ENCODE results near the gene SMAD2. TPM values are rescaled to one million over a fixed set of nuclear protein-coding genes. Genes with fewer than 3 reads are reported as not detected.

Gene SMAD2
- total RNA-seq, 1 experiment from 2014 or later: 121 TPM

DNA sequence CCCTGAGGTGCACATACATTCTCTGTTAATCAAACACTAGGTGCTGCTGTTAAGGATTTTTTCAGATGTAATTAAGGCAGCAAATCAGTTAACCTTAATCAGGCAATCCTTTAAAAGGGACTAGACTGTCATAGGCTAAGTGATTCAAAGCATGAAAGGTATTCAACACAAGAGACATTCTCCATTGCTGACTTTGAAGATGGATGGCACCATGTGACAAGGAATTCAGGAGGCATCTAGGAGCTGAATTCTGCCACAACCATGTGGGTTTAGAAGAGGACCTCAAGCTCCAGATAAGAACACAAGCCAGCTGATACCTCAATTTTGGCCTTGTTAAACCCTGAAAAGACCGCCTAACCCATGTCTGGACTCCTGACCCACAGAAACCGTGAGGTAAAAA, 84.0 kb downstream of the SMAD2 start:
- H3K4me3 Mint-ChIP-seq: no peak overlapping the region
- H3K27me3 ChIP-seq (ENCODE audit: insufficient read depth, low read length): no peaks in the 10 kb centered on the region
- H3K36me3 Mint-ChIP-seq (ENCODE audit: insufficient read depth in 1 of 3, low read depth in 3 of 3): peaks cover 19 to 64% (median 62%) of the 10 kb centered on the region in 3 experiments; a peak in 6 of 7 replicates
- no peaks in the 10 kb centered on the region for H3K4me1 Mint-ChIP-seq
- TF ChIP-seq, protein P1, sequence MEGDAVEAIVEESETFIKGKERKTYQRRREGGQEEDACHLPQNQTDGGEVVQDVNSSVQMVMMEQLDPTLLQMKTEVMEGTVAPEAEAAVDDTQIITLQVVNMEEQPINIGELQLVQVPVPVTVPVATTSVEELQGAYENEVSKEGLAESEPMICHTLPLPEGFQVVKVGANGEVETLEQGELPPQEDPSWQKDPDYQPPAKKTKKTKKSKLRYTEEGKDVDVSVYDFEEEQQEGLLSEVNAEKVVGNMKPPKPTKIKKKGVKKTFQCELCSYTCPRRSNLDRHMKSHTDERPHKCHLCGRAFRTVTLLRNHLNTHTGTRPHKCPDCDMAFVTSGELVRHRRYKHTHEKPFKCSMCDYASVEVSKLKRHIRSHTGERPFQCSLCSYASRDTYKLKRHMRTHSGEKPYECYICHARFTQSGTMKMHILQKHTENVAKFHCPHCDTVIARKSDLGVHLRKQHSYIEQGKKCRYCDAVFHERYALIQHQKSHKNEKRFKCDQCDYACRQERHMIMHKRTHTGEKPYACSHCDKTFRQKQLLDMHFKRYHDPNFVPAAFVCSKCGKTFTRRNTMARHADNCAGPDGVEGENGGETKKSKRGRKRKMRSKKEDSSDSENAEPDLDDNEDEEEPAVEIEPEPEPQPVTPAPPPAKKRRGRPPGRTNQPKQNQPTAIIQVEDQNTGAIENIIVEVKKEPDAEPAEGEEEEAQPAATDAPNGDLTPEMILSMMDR (conservative IDR thresholded peaks at IDR 0.05): no peak
- no peaks in the 10 kb centered on the region for H3K9me3 Mint-ChIP-seq
- H3K56ac ChIP-seq (ENCODE audit: insufficient read length, low read depth, low read length): no peak overlapping the region
- H2BK15ac ChIP-seq (ENCODE audit: low read depth, low read length): no peak overlapping the region
- no peak overlapping the region for H2BK5ac ChIP-seq (ENCODE audit: insufficient read length, low read length)
- no peak overlapping the region for H3K18ac ChIP-seq (ENCODE audit: insufficient read length, low read depth, low read length)
- H4K8ac ChIP-seq (replicated peaks; ENCODE audit: insufficient read length, low read depth, low read length): no peak overlapping the region
- no peaks in the 10 kb centered on the region for H3K23me2 ChIP-seq (ENCODE audit: insufficient read length, low read depth, low read length, poor library complexity, severe bottlenecking)
- H2AK5ac ChIP-seq (ENCODE audit: insufficient read length, low read length): no peak overlapping the region
- no peak for DNase-seq
- H3T11ph ChIP-seq (ENCODE audit: low read length): no peak overlapping the region
- H2BK12ac ChIP-seq (ENCODE audit: insufficient read length, low read depth, low read length): no peak overlapping the region
- no peaks in the 10 kb centered on the region for H3K9me3 ChIP-seq (ENCODE audit: control insufficient read depth, low read depth, low read length)
- no CpG with 5 or more reads among the region's 2 CpGs for WGBS (ENCODE audit: extremely low coverage, insufficient read length, low lambda C conversion rate)
- no peak overlapping the region for H3K27ac Mint-ChIP-seq
- H2AFZ ChIP-seq (ENCODE audit: low read length): no peak overlapping the region
- H2BK20ac ChIP-seq (ENCODE audit: low read depth, low read length, poor library complexity, severe bottlenecking): no peak overlapping the region
- no peak overlapping the region for H3K4me2 ChIP-seq (ENCODE audit: insufficient read depth, insufficient read length, low read length)
- no peaks in the 10 kb centered on the region for H3K79me1 ChIP-seq (ENCODE audit: insufficient read depth, low read depth, low read length, poor library complexity, severe bottlenecking)
- no peaks in the 10 kb centered on the region for H3K4me1 ChIP-seq (ENCODE audit: insufficient read depth, low read length)
- no peak overlapping the region for H3K9ac ChIP-seq (ENCODE audit: extremely low read depth, insufficient read length, low read length)
- no peak overlapping the region for H3K4ac ChIP-seq (ENCODE audit: low read depth, low read length)
- no peak overlapping the region for H3K14ac ChIP-seq (ENCODE audit: insufficient read depth, low read length)
- H3K79me2 ChIP-seq (ENCODE audit: insufficient read depth, low read length): no peaks in the 10 kb centered on the region
- no peak overlapping the region for H4K5ac ChIP-seq (ENCODE audit: insufficient read length, low read depth, low read length)
- H3K27ac ChIP-seq (ENCODE audit: insufficient read length, low read depth, low read length): no peak overlapping the region
- H4K91ac ChIP-seq (ENCODE audit: insufficient read length, low read depth, low read length): no peak overlapping the region
- H4K20me1 ChIP-seq (ENCODE audit: control insufficient read depth, insufficient read depth, insufficient read length): no peaks in the 10 kb centered on the region
- H2BK120ac ChIP-seq (ENCODE audit: low read depth, low read length, poor library complexity, severe bottlenecking): no peak overlapping the region
- H3K27me3 Mint-ChIP-seq (ENCODE audit: low read depth): no peaks in the 10 kb centered on the region
- no peak overlapping the region for H3K23ac ChIP-seq (ENCODE audit: insufficient read length, low read depth, low read length)

All from H9 (cell line).